ENCODE measurements around the gene CD68.

- TF ChIP-seq POLR2AphosphoS5 (IDR thresholded peaks at IDR 0.05) = no peak
- no peak for TF ChIP-seq CTCF (IDR thresholded peaks at IDR 0.05)
Measured at GRCh38 chr17:7610641-7611040, 31.2 kb downstream of the CD68 start.
